Activated CD8-positive, alpha-beta T cell treated with anti-CD3 and anti-CD28 coated beads for 36 hours (primary cell): ENCODE measurements around the gene SPINDOC. TPM values are rescaled to one million over a fixed set of nuclear protein-coding genes. Genes with fewer than 3 reads are reported as not detected.
A peak's percentile ranks its signal among the peaks of the same experiment; 100 is the strongest.

Experiments
- ATAC-seq: fragments of 200-7000 bp; cut with Tn5 transposase; one replicate; pipeline ENCODE4 v1.10.0; 2021; ENCODE audit warnings: mild to moderate bottlenecking, moderate library complexity
- CTCF ChIA-PET: fragments of 350-600 bp; sonication (Branson Sonifier 250); formaldehyde crosslinking; loops from one replicate; lab custom pipeline; 2021; ENCODE audit warnings: antibody characterized with exemption; lab: Charles Lee
- POLR2A ChIA-PET: fragments of 350-600 bp; sonication (Branson Sonifier 250); formaldehyde crosslinking; loops from one replicate; lab custom pipeline; 2021; ENCODE audit warnings: antibody characterized with exemption; lab: Charles Lee
- DNase-seq: peaks from one replicate; pipeline ENCODE4 v3.0.0-alpha.2; 2020
- H3K27ac Mint-ChIP-seq: one replicate; pipeline ENCODE4 v1.8.0; 2021; ENCODE audit warnings: mild to moderate bottlenecking, mixed read lengths
- H3K27me3 Mint-ChIP-seq: one replicate; pipeline ENCODE4 v1.8.0; 2021; ENCODE audit warnings: mixed read lengths
- H3K36me3 Mint-ChIP-seq: one replicate; pipeline ENCODE4 v1.8.0; 2021; ENCODE audit warnings: low read depth, mixed read lengths
- H3K4me1 Mint-ChIP-seq: one replicate; pipeline ENCODE4 v1.8.0; 2021; ENCODE audit warnings: low read depth, mixed read lengths
- H3K4me3 Mint-ChIP-seq: one replicate; pipeline ENCODE4 v1.8.0; 2021; ENCODE audit warnings: mild to moderate bottlenecking, moderate library complexity, mixed read lengths
- H3K9me3 Mint-ChIP-seq: one replicate; pipeline ENCODE4 v1.8.0; 2021; ENCODE audit warnings: mixed read lengths
- CTCF ChIP-seq: fragments of 200-600 bp; IDR thresholded peaks from one replicate; pipeline ENCODE4 v1.8.0; 2022; ENCODE audit warnings: antibody characterized with exemption, mild to moderate bottlenecking
- intact Hi-C: fragments of 100-400 bp; cut with micrococcal nuclease; formaldehyde crosslinking; loops from one replicate; pipeline ENCODE4 v1.10.0; 2022
- total RNA-seq, 2 experiments: library from RNA; stranded (reverse); gene quantifications; one replicate each; pipeline ENCODE4 v1.2.3, GENCODE V29; 2021

The SPINDOC gene
- total RNA-seq, 2 experiments from 2014 or later = 28.4 to 29.0 TPM

- peak overlapping the region; percentile 3 for H3K27ac Mint-ChIP-seq
- DNase-seq (no peak), ATAC-seq (no peak)
- intact Hi-C loops = loop anchor here (10.0 kb wide), 1 partner anchor 45 kb away; no protein-coding TSS in a partner anchor
- no peak overlapping the region for H3K4me3 Mint-ChIP-seq
- ChIA-PET CTCF (interaction anchor here (1.4 to 1.7 kb wide), 2 partner anchors 12 to 45 kb away, joined by 3 to 4 read pairs; no protein-coding TSS in a partner anchor), POLR2A (interaction anchor here (0.6 to 1.9 kb wide), 2 partner anchors 12 to 76 kb away, joined by 3 to 6 read pairs; no protein-coding TSS in a partner anchor)
- peaks cover 72% of the 10 kb centered on the region for H3K4me1 Mint-ChIP-seq
- TF ChIP-seq CTCF = no peak
- H3K9me3 Mint-ChIP-seq = no peaks in the 10 kb centered on the region
- H3K36me3 Mint-ChIP-seq = peaks cover 29% of the 10 kb centered on the region
- H3K27me3 Mint-ChIP-seq = no peaks in the 10 kb centered on the region
These were observed 36.4 kb downstream of the SPINDOC start for GRCh38 chr11:63849691-63850090.

- ATAC-seq (no peak), DNase-seq (no peak)
- peaks cover 31% of the 10 kb centered on the region for H3K36me3 Mint-ChIP-seq
- H3K4me1 Mint-ChIP-seq = peaks cover 70% of the 10 kb centered on the region
- TF ChIP-seq CTCF = no peak
- intact Hi-C loops = loop anchor here (1.0 kb wide), 1 partner anchor 15 kb away; no protein-coding TSS in a partner anchor
- H3K9me3 Mint-ChIP-seq = no peaks in the 10 kb centered on the region
- H3K27ac Mint-ChIP-seq = peak overlapping the region; percentile 91
- CTCF ChIA-PET = interaction anchor here (0.9 to 1.7 kb wide), 3 partner anchors 13 to 44 kb away, joined by 3 to 6 read pairs (median 4); no protein-coding TSS in a partner anchor
- H3K4me3 Mint-ChIP-seq = peak overlapping the region; percentile 65
- H3K27me3 Mint-ChIP-seq = no peaks in the 10 kb centered on the region
- POLR2A ChIA-PET = interaction anchor here (1.2 to 1.9 kb wide), 3 partner anchors 11 to 39 kb away, joined by 3 to 6 read pairs (median 4); no protein-coding TSS in a partner anchor
These were observed 37.7 kb downstream of the SPINDOC start for GRCh38 chr11:63850920-63851319.

- ATAC-seq (peak; percentile 50), DNase-seq (no peak)
- Mint-ChIP-seq H3K4me1 (peaks cover 74% of the 10 kb centered on the region), H3K9me3 (no peaks in the 10 kb centered on the region), H3K4me3 (peak overlapping the region; percentile 65), H3K27me3 (no peaks in the 10 kb centered on the region), H3K36me3 (peaks cover 30% of the 10 kb centered on the region), H3K27ac (peak overlapping the region; percentile 91)
- POLR2A ChIA-PET = interaction anchor here (1.2 to 1.9 kb wide), 3 partner anchors 11 to 38 kb away, joined by 3 to 6 read pairs (median 4); no protein-coding TSS in a partner anchor
- CTCF ChIA-PET = interaction anchor here (0.9 to 1.2 kb wide), 2 partner anchors 14 to 17 kb away, joined by 3 to 6 read pairs; no protein-coding TSS in a partner anchor
- intact Hi-C loops = loop anchor here (1.0 kb wide), 1 partner anchor 15 kb away; no protein-coding TSS in a partner anchor
- no peak for TF ChIP-seq CTCF
These were observed 38.1 kb downstream of the SPINDOC start for GRCh38 chr11:63851364-63851763.

GRCh38 chr11:63853476-63853875 lies 40.2 kb downstream of the SPINDOC start:
- DNase-seq (no peak), ATAC-seq (no peak)
- CTCF ChIA-PET = interaction anchor here (1.3 kb wide), 1 partner anchor 16 kb away, joined by 8 read pairs; the partner anchor contains the start of gene MARK2
- Mint-ChIP-seq H3K4me3 (no peak overlapping the region), H3K27me3 (no peaks in the 10 kb centered on the region), H3K9me3 (no peaks in the 10 kb centered on the region), H3K4me1 (peaks cover 68% of the 10 kb centered on the region), H3K36me3 (peaks cover 30% of the 10 kb centered on the region), H3K27ac (no peak overlapping the region)
- no peak for TF ChIP-seq CTCF
- POLR2A ChIA-PET = no interaction called here
- intact Hi-C loops = no loop called here

GRCh38 chr11:63854696-63855095 lies 41.4 kb downstream of the SPINDOC start:
- Mint-ChIP-seq H3K4me1 (peaks cover 62% of the 10 kb centered on the region), H3K27ac (peak overlapping the region; percentile 55), H3K27me3 (no peaks in the 10 kb centered on the region), H3K36me3 (peaks cover 25% of the 10 kb centered on the region), H3K9me3 (no peaks in the 10 kb centered on the region), H3K4me3 (no peak overlapping the region)
- no peak for TF ChIP-seq CTCF
- intact Hi-C loops = no loop called here
- ChIA-PET POLR2A (interaction anchor here (0.6 kb wide), 1 partner anchor 10 kb away, joined by 3 read pairs; no protein-coding TSS in a partner anchor), CTCF (interaction anchor here (2.0 kb wide), 1 partner anchor 18 kb away, joined by 5 read pairs; no protein-coding TSS in a partner anchor)
- DNase-seq = no peak
- no peak for ATAC-seq
